Measurements from ENCODE around the gene CYP4A22.
"Not testable (repeated sequence)": the region's sequence is repeated elsewhere in the genome, so short reads cannot be mapped to it uniquely, and the experiment has no call there.

CYP4A22 gene

DNA sequence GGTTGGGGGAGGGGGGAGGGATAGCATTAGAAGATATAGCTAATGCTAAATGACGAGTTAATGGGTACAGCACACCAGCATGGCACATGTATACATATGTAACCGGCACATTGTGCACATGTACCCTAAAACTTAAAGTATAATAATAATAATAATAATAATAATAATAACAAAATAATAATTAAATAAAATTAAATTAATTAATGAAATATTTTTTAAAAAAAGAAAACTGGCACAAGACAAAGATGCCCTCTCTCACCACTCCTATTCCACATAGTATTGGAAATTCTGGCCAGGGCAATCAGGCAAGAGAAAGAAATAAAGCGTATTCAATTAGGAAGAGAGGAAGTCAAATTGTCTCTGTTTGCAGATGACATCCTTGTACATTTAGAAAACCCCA, 20.7 kb downstream of the CYP4A22 start:
- DNase-seq = not testable (repeated sequence)

DNA sequence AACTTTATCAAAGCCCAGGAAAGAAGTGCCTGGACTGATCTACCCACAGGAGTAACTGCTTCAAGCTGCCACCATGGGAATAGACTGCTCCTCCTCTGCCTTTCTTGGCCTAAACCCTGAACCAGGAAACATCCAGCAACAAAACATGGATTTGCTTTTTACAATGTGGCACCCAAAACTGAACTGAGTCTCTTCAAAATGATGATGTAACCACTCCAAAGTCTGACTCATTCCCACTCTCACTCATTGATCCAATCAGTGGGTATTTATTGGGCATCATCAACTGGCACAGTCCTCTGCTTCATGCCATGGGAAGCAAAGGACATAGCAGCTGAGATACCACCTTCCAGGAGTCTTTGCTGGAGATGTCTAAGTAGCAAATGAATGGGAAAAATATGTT, 23.5 kb downstream of the CYP4A22 start:
- DNase-seq = no peak

DNA sequence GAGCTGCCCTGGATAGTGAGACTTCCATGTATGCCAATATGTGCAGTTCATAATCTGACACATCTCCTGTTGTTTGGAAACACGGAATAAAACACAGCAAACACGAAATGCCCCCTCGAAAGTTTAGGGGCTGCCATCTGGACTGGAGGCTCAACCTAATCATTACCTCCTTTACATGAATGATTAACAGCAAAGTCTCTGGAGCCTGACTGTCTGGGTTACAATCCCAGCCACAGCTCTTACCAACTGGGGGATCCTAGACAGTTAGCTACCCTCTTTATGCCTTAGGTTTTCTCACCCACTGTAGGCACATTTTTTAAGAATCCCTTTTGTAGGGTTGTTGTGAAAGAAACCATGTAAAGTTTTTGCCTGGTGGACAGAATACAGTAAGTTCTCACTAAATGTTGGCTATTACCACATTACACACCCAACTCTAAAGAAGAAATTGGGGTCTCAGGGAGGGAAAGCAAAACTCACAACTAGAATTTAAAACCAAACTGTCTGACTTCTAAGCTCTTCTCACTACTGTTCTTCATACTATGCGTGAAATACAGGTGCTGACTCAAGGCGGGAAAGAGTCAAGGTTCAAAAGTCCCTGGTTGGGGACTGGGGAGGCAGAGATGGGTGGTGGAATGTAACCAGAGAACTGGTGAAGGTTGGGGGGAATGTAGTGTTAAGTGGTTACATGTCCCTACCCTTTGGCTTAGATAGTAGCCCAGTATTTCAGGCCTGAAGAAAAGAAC, 24.2 kb downstream of the CYP4A22 start:
- DNase-seq = no peak

DNA sequence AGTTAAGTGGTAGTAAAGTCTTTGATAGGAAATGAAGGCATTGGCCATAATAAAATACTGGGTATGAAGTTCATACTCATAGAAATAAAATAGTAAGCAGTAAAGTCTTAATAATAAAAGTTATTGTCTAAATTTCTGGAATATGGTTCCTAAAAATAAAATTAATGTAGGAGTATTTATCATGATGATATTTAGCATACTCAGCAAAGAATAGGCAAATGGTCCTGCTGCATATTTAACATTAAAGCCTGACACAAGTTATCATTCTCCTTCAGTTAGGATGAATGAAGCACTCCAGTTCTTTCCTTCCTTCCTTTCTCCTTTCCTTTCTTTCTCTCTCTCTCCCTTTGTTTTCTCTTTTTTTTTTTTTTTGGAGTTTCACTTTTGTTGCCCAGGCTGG, 27.3 kb downstream of the CYP4A22 start:
- no peak for DNase-seq

DNA sequence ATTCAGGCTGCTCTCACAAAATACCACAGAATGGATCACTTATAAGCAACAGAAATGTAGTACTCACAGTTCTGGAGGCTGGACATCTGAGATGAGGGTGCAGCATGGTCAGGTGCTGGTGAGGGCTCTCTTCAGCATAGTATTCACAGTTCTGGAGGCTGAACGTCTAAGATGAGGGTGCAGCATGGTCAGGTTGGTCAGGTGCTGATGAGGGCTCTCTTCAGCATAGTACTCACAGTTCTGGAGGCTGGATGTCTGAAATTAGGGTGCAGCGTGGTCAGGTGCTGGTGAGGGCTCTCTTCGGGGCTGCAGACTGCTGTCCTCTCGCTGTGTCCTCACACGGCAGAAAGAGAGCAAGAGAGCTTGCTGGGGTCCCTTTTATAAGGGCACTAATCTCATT, 35.5 kb downstream of the CYP4A22 start:
- no peak for DNase-seq

DNA sequence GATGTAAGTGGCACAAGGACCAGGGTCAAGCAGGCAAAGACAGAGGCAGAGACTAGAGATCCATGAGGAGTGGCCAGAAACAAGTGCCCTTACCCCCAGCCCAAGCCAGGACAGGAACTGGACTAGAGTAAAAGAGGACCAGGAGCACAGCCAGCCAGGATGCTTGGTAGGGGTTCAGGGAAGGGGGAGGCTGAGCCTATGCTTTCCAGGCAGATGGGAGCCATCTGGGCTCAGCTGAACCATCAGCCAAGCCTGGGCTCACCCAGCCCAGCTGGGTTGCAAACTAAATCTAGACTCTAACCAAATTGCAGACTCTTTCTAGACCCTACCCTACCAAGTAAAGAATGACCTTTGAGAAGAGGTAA, 37.4 kb downstream of the CYP4A22 start:
- no peak for DNase-seq

DNA sequence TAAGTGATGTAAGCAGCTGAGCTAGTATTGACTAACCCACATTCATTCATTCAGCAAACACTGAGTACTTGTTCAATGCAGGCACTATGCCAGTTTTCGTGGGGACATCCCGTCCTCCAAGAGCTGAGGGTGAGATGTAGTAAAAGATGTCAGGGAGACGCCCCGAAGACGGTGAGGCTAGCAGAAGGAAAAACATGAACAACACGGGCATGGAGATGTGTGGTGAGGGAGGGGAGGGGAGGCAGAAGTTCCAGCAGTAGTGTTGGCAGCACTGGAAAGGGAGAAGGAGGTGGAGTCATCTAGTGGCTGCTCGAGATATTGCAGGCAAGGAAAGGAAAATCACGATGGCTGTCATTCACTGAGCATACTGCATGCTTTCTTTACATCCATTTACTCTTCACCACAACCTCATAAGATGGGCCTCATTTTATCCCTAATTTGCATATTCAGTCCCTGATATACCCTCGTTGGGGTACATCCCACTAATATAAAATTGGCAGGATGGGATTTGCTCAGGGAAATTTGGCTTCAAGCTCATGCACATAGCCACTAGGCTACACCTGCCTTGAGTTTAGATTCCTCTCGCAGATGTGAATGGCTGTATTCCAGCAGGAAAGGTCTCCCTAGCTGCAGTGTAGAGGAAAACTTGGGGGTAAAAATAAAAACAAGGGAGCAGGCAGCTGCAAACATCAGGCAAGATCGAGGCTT, 38.1 kb downstream of the CYP4A22 start:
- DNase-seq = peak; percentile 7 to 15

DNA sequence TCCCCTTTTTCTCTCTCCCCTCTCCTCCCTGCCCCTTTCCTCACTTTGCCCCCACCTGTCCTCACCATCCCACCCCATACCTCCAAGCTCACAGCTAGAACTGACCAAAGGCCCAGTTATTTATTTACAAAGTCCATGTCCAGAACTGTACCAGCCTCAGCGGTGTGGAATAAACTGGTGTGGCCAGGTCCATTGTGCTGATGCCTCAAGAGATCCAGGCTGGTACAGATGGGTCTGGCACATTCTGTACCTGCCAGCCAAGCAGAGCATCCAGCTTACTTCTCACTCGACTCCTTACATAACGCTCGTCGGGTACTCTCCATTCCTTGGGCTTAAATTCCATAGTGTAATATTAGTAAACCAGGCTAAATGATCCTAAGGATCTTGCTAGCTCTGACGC, 40.8 kb downstream of the CYP4A22 start:
- no peak for DNase-seq

DNA sequence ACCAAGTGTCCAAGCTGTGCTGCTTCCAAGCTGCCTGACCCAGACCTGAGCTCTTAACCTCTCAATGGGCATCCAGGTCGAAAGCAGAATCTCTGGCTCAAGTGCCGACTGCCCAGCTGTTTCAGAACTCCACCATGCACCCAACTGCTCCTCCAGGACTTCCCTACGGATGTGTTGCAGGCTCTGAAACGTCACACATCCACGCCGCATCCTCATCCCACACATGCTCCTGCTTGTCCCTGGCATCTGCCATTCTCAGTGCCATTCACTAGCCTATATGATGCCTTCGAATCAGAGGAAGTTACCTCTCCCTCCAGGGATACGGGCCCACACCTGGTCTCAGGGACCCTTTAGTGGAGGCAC, 41.4 kb downstream of the CYP4A22 start:
- no peak for DNase-seq

DNA sequence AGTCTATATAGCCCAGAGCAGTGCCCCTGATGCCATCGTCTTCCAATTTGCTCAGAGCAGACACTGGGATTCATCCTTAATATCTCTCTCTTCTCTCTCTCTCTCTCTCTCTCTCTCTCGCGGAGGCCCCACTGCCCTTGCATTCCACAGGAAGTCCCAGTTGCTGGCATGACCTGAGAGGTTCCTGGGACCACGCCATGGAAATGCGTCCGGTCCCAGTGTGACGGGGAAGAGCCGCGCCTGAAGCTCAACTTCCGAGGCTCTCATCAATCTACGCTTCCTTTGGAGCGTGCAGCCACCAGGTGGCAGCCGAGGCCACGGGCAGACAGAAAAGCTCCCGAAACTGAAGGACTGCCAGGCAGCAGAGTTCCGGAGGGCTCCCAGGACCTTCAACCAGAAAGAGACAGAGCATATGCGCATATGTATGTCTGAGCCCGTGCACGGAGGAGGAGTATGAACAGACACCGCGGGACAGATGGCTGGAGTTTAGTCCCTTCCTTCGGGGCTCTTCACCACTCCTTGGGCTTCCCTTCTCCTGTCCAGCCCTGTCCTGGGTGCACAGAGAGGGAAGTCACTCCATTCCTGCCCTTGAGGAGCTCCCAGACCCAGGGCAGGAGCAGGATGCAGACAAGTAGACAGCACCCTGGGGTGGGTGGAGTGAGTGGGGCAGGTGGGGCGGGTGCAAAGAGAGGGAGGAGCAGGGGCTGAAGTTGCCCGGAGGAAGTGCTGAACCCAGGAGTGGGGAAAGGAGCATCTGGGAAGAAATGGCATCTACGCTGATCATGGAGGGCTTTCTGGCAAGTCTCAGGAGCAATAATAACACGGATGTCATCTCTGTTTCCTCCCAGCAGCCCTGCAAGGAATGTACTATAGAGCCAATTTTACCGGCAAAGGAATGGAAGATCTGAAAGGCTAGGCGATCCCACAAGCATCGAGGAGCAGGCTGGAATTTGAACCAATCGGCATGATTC, 42.1 kb downstream of the CYP4A22 start:
- DNase-seq = peak; percentile 77 to 82

DNA sequence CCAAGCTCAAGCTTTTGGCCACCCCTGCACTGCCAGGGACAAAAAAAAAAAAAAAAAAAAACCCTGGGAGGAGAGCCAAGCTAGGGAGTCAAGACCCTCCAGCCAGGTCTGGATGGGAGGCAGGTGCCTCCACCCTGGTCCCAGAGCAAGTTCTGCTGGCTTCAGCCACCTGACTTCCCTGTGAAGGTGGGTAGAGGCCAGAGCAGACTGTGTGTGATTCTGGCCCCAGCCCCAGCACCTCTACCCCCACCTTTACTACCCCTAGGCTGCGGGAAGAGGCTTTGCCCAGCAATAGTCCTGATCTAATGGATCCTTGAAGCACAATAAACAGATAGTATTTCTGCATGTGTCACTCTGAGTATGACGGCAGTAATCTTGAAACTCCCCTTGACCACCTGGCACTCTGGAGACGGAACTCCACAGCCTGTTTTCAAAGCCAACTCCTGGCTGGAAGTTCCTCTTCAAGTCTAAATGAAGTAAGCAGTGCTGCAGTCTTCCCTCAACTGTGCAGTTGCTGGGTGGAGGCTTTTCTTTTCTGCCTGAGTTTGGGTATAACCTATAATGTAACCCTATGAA, 42.8 kb downstream of the CYP4A22 start:
- no peak for DNase-seq

DNA sequence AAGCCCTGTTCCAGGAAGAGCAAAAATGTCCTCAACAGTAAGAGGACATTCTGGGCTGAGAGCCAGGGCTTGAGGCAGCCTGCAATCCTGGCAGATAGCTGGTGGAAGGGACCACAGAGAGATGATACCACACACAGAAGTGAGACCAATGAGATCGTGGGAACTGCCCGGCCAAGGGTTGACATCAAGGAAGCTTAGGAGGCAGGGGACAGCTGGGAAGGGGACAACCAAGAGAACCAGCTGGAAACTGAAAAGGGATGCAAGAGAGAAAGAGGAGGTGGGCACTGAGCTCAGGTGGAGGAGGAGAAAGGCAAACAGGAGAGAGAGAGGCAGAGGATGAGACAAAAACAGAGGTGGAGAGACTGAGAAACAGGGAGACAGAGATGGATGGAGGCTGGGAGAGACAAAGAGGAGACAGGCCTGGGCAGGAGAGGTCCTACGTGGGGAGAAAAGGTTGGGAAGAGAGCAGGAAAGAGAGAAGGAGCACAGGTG, 43.4 kb downstream of the CYP4A22 start:
- no peak for DNase-seq

DNA sequence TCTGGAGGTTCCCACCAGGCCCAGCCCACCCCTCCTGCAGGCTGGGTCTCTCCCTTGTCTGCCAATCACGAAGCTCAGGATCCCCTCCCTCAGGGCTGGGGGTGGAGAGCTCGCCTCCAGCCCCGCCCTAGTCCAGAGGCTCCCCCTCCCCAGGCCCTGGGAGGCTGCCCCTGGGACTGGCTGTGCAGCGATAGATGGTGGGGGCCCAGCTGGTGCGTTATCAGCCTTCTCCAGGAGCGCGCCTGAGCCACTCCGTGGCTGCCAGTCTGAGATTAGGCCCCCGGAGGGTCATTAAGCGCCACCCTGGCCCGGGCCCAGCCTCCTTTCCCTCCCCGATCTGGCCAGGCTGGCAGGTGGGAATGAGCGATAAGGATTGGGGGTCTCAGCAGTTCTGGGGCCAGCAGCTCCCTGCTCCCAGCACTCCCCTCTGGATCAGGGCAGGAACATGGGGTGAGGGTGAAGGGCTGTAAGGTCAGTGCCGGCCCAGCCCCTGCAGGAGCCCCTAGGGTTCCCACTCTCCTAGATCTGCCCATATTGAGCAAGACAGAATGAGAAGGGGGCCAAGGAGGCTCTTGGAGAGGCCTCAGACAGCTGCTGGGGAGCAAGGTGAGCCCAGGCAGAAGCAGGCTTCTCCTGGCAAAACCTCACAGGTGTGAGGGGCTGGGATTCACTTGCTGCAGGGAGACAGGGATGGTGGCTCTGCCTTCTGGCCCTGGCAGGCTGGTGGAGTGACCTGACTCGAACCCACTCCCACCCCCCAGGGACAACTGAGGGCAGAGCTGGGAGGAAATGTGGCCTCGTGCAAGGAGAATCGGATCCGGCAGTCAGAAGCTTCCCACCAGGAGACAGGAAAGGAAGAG, 44.1 kb downstream of the CYP4A22 start:
- no peak for DNase-seq

DNA sequence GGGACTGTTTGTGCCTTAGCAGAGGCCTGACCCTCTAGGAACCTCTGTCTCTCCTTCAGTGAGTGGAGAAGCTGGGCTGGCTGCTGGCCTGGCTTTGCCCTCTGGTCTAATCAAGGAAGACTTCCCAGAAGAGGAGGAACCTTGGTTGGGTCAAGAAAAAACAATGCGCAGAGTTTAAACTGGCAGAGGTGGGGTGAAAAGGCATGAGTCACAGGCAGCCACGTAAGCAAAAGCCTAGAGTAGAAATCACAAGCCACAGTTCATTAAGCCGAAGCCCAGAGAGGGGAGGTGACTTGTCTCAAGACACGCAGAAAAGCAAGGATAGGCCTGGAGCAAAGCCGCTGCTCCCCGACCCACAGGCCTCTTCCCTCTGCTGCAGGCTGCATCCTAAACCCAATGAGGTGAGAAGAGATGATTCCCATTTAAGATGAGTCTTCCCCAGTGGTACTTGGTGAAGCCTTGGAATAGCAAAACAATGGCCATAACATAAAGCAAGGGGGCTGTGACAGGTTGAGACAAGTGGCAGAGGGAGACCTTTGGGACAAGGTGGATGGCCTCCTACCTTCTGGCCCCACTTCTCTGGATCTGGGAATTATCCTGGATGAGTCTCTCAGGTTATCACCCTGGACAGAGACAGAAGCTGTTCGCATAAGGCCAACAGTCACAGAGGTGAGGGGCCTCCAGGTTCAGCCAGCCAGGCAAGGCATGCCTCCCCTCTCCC, 44.9 kb downstream of the CYP4A22 start:
- DNase-seq = no peak

DNA sequence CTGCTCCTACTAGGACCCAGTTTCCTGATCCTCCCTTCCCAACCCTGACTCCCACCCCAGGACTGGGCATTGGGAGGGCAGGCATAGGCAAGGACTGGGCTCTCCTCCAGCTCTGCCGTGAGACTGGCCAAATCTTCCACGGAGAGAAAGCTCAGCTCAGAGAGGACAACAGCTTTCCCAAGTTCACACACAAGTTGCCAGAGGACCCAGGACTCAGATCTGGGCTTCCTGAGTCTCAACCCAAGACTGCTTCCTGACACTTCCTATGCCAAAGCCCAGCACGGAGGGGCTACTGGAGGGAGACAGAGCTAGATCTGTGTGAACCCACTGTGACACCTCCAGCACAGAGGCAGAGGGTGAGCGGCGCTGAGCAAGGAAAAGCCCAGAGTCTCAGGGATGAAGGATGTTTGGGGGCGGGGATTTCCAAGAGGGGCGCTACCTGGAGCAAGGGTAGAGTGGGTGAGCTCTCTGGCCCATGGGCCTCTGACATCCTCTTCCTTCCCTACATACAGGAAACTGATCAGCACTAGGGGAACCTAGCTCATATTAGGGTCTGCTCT, 45.5 kb downstream of the CYP4A22 start:
- no peak for DNase-seq

DNA sequence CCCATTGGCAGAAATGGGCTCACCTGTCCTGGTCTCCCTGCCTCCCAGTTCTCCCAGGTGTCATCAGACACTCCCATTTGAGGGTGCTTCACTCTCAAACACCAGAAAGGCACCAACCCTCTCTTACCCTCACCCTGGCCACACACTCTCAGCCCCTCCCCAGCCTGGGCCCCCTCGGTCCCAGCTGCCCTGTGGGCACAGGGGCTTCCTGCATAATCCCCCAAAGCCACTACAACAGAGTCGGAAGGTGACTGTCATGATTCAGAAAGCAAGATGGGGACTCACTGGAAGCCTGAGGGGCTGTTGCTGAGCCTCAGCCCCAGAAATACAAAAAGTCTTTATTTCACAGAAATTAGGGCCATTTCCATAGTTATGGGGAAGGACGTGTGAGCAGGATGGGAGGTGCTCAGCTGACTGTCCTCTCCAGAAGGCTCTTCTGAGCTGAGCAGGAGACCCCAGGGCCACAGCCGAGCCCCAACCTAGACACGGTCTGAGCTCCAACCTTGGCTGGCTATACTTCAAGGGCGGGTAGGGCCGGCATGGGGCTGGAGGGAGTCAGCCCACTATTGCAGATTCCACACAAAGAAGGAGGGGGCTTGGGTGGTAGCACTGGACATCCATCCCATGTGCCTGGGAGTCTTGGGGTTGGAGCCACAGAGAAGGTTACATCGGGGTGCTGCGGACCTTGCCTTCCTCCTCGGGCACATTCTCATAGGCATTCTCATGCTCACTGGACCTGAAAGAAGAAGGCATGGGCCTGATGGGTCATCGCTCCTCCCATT, 46.3 kb downstream of the CYP4A22 start:
- no peak for DNase-seq

DNA sequence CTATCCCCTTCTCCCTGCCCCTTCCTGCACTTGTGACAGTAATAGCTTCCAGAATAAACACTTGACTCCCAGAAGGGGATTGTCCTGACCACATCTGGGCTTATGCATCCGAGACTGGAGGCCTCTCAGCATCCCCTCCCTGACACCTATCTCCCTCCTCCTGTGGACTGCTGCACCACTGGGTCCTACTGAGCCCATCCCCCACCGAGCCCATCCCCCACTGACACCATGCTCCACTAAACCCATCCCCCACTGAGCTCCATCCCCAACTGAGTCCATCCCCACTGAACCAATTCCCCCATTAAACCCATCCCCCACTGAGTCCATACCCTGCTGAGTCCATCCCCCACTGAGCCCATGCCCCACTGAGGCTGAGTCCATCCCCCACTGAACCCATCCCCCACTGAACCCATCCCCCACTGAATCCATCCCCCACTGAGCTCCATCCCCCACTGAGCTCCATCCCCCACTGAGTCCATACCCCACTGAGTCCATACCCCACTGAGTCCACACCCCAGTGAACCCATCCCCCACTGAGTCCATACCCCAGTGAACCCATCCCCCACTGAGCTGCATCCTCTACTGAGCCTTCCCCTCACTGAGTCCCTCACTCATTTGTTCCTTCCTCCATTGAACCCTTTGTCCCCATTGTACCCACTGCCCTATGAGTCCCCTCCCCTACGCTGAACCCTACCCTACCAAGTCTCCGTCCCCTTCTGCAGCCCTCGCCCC, 47.0 kb downstream of the CYP4A22 start:
- no peak for DNase-seq

DNA sequence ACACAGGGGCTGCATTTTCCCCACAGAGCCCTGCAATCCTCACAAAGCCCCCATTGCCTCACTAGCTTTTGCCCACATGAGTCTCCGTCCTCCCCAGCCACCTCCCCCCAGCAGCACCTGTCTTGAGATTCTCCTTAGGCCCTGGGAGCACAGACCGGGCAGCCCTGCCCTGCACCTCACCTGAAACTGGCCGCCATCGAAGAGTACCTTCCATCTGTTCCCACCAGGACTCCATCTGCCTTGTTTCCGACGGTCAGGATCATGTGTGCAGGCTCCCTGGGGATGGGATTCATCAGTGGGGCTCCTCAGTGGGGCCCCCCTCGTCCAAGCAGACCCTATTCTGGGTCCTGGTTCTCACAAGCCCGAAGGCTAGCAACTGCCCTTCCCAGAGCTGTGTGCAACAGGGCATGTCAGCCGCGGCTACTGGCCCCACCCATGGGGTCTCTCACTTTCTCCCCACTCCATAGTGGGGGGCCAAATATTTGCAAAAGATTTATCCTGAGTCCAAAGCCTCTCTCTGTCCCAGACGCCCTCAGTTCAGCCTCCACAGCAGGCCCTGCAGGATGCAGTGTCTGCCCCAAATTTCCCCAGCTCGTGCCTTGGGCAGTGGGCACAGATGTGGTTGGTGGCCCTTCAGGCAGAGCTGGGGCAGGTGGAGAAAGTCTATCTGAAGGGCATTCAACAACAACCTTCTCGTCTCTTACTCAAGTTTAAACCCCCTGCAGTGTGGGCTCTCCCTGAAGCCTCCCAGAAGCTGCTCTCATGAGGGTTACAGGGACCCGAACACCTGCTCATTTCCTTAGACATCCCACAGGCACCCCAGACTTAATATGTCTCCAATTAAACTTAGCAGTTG, 47.8 kb downstream of the CYP4A22 start:
- DNase-seq = no peak

All from NCI-H1930 (cell line).